Fibroblast of the aortic adventitia (primary cell): Measurements from ENCODE around the gene CXCL17. TPM values are rescaled to one million over a fixed set of nuclear protein-coding genes. Genes with fewer than 3 reads are reported as not detected.

Experiments
- DNase-seq: peaks from one replicate; pipeline ENCODE4 v3.0.0-alpha.2; 2010; ENCODE audit warnings: low read depth
- H3K4me3 ChIP-seq: 2 replicates; pipeline ENCODE4 v1.5.1; 2011; ENCODE audit warnings: low read depth, mild to moderate bottlenecking, control low read depth, low read length, moderate library complexity
- total RNA-seq: library from RNA; depleted of rRNA; stranded (reverse); fragments of >200 nt; gene quantifications from 2 replicates; pipeline ENCODE4 v1.2.3, GENCODE V29; 2012; ENCODE audit warnings: low replicate concordance
- TF ChIP-seq, protein P1 (sequence below): IDR thresholded peaks from 2 replicates; pipeline ENCODE4 v1.5.1; 2011; ENCODE audit warnings: mild to moderate bottlenecking, low read length, control low read depth, inconsistent platforms; ENCODE audit not compliant: insufficient read depth

The CXCL17 gene
- total RNA-seq, 1 donor = not detected

DNA sequence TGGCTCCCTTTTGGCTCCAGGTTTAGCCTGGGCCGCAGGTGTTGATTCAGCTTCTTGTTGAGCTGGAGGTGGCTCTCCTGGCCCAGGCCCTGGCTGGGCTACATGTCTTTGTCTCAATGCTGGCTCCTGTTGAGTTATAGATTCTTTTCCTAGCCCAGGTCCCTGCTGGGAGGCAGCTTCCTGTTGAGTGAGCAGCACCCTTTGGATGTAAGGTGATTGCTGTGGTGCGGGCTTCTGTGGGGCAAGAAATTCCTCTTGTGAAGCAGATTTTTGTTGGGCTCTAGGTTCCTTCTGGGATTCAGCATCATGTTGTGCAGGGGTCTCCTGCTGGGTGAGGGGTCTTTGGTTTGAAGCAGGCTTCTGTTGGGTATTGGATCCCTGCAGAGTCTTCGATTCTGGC lies 16.1 kb downstream of the CXCL17 start:
- no peak for DNase-seq
- TF ChIP-seq, protein P1, sequence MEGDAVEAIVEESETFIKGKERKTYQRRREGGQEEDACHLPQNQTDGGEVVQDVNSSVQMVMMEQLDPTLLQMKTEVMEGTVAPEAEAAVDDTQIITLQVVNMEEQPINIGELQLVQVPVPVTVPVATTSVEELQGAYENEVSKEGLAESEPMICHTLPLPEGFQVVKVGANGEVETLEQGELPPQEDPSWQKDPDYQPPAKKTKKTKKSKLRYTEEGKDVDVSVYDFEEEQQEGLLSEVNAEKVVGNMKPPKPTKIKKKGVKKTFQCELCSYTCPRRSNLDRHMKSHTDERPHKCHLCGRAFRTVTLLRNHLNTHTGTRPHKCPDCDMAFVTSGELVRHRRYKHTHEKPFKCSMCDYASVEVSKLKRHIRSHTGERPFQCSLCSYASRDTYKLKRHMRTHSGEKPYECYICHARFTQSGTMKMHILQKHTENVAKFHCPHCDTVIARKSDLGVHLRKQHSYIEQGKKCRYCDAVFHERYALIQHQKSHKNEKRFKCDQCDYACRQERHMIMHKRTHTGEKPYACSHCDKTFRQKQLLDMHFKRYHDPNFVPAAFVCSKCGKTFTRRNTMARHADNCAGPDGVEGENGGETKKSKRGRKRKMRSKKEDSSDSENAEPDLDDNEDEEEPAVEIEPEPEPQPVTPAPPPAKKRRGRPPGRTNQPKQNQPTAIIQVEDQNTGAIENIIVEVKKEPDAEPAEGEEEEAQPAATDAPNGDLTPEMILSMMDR = no peak
- no peak overlapping the region for H3K4me3 ChIP-seq

DNA sequence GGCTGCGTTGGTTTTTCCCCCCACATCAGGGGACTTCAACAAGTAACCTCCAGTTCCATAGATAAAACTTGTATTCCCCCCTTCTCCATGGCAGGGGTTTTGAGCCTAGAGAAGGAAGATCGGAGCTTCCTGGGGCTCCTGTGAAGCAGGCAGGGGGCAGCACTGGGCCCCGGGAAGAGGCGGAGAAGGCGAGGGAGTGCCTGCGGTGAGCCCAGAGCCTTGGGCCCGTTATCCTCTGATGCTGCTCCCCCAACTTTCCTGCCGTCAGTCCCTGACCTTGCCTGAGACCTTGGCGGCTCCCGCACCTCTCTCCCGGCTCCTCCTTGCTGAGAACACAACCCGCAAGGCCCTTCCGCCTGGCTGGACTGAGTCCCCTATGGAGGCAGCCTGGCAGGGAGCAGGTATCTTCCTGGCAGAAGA lies 18.0 kb downstream of the CXCL17 start:
- TF ChIP-seq, protein P1 = no peak
- no peak for DNase-seq
- no peak overlapping the region for H3K4me3 ChIP-seq

DNA sequence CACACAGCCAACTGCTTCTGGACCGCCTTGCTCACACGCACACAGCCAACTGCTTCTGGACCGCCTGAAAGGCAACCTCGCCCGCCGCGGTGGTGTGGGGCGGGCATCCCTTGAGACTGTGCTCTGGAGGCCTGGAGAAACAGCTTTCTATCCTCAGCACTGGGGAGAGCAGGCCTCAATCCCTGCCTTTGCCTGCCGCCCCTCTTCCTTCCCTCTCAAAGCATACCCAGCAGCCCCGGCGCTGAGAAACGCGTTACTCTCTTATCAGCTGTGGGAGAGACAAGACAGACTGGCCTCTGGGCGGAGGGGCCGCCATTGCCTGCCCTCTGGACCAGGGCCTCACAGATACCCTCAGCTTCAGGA lies 18.4 kb downstream of the CXCL17 start:
- no peak for DNase-seq
- H3K4me3 ChIP-seq = no peak overlapping the region
- TF ChIP-seq, protein P1 = no peak

DNA sequence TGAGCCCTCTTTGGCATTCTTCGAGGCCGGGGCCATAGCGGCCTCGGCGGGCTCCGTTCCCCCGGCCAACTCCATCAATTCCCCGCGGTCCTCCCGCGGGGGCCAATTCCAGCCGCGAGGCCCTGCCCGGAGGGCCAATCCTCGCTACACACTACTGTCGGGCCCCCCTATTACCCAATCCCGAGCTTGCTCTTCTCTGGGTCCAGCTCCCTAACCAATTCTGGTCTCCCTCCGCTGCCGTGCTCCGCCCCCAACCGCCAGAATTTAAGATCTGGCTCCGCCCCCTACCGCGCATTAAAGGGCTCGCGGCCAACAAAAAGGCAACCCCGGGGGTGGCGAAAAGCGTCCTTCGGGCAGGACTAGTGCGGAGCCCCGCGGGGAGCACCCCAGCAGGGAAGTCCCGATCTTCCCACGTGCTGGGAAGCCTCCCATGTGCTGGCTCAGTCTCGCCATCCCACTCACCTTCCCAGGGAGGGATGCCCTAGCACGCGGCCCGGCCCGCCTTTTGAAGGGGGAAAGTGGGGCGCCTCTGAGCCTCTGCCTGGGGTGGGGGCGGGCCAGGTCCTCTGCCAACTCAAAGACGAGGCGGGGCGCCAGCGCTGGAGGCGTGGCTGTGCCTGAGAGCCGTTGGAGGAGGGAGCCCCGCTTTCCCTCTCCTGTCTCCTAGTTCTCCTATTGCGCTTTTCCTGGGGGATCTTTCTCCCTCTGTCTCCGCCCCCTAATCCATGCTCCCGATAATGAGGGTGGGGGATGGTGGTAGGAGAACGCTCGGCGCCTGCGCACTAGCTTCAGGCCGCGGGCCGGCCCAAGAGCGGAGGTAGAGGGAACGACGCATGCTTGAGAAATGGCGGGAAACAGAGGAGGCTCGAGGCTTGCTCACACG lies 19.0 kb downstream of the CXCL17 start:
- peak overlapping the region; percentile 72 for H3K4me3 ChIP-seq
- peak; percentile 89 for DNase-seq
- TF ChIP-seq, protein P1 = no peak

DNA sequence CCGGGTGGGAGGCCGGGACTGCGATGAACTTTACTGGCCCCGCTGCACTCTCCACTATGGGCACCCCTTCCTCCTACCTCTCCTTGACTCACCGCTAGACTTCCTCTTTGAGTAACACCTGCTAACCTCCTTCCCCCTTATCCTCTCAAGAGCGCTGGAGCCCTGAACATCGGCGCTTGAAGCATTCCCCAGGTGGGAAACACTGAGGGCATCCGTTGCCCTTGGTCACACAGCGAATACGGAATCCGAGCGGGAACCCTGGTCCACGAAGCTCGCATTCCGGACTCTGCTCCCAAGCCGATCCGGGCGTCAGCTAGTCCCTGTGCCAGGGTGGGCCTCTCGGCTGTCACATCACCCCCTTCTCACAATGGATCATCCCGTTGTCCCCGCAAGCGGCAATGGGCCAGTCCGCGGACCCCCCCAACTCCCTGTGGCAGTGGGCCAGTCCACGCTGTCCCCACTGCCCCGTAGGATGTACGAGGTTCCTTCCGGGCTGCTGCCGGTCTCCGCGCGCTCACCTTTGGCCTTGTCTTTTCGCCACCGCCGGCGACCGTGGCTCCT lies 19.8 kb downstream of the CXCL17 start:
- H3K4me3 ChIP-seq = peak overlapping the region; percentile 72
- TF ChIP-seq, protein P1 = no peak
- DNase-seq = peak; percentile 15

DNA sequence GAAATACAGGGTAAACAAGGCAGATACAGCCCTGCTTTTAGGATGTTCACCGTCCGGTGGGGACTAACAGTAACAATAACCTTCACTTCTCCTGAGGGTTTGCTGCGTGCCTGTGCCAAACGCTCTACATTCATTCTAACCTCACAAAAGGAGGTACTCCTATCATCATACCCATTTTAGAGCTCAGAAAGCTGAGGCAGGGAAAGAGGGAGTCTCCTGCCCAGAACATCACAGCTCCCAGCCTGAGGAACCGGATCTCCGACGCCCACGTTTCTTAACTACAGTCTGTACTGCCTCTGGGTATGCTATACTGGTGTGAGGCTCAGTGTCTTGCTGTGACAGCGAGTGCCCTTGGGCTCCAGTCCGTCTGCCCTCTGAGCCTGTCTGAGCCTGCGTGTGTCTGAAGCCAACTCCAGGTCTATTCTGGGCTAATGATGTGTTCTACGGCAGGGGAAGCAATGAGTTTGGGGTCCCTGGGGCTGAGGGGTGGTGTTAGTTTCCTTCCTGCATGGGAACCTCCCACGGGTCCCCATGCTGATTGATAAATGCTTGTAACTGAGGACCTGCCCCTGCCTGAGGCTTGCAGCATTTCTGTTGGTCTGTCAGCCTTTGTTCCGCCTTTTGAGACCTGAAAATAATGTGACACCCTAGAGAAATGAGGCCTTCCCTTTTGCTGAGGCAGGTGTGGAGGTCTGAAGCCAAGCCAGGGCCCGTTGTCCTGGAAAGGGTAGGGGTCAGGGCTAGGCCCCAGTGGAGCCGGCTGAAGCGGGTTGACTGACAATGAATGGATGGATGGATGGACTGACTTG lies 20.4 kb downstream of the CXCL17 start:
- DNase-seq = no peak
- H3K4me3 ChIP-seq = peak overlapping the region; percentile 72
- TF ChIP-seq, protein P1 = no peak
